HEK293 (cell line): ENCODE measurements around the gene AUP1.

Experiments used
- CTCF ChIA-PET: fragments of 350-600 bp; formaldehyde crosslinking; extraction: SDS; loops from one replicate; lab custom pipeline; 2021; ENCODE audit warnings: antibody characterized with exemption; lab: Yijun Ruan, JAX
- POLR2A ChIA-PET: fragments of 300-600 bp; formaldehyde crosslinking; extraction: SDS; loops from one replicate; lab custom pipeline; 2020; ENCODE audit warnings: antibody characterized with exemption, inconsistent platforms; lab: Yijun Ruan, JAX
- H3K27ac ChIP-seq: fragments of 200-500 bp; sonication (Bioruptor generic); 2 replicates; pipeline ENCODE4 v1.5.1; 2014; ENCODE audit warnings: low read depth, low read length, control low read depth, inconsistent platforms; ENCODE audit errors: extremely low read depth
- H3K36me3 ChIP-seq, 2 experiments: fragments of 200-500 bp in 1 of 2; sonication (Bioruptor generic) in 1 of 2; 1 replicate in 1 of 2; 2 replicates in 1 of 2; pipeline ENCODE4 v1.5.1; 2014 to 2017; ENCODE audit warnings: inconsistent platforms in 2 of 2, low read length in 2 of 2; ENCODE audit not compliant: control insufficient read depth in 2 of 2, insufficient read depth in 1 of 2
- H3K4me1 ChIP-seq: fragments of 200-500 bp; sonication (Bioruptor generic); 2 replicates; pipeline ENCODE4 v1.5.1; 2014; ENCODE audit warnings: mild to moderate bottlenecking, low read length, inconsistent platforms; ENCODE audit not compliant: control insufficient read depth, insufficient read depth
- H3K4me3 ChIP-seq: 2 replicates; pipeline ENCODE4 v1.5.1; 2011; ENCODE audit warnings: low read depth, mild to moderate bottlenecking, control low read depth, low read length, moderate library complexity
- H3K9me3 ChIP-seq: fragments of 200-500 bp; sonication (Bioruptor generic); 2 replicates; pipeline ENCODE4 v1.5.1; 2014; ENCODE audit warnings: low read depth, low read length, inconsistent platforms; ENCODE audit not compliant: control insufficient read depth, insufficient read depth
- RBAK ChIP-seq: fragments of 450-650 bp; formaldehyde crosslinking; IDR thresholded peaks from 2 replicates; pipeline ENCODE4 v1.5.1; 2016; ENCODE audit warnings: missing biosample characterization, missing genetic modification characterization
- SETDB1 ChIP-seq: IDR thresholded peaks from one replicate; pipeline ENCODE4 v1.6.1; 2017; ENCODE audit warnings: mild to moderate bottlenecking, low read length, moderate library complexity, mixed read lengths; ENCODE audit not compliant: insufficient read length
- ZBTB17 ChIP-seq: fragments of 450-650 bp; formaldehyde crosslinking; IDR thresholded peaks from 2 replicates; pipeline ENCODE4 v1.5.1; 2016; ENCODE audit warnings: missing biosample characterization, missing genetic modification characterization
- ZBTB20 ChIP-seq: fragments of 450-650 bp; formaldehyde crosslinking; IDR thresholded peaks from 2 replicates; pipeline ENCODE4 v1.5.1; 2016; ENCODE audit warnings: missing biosample characterization, missing genetic modification characterization
- ZBTB7A ChIP-seq: fragments of 450-650 bp; formaldehyde crosslinking; IDR thresholded peaks from 2 replicates; pipeline ENCODE4 v1.5.1; 2016; ENCODE audit warnings: low read depth, missing biosample characterization, missing genetic modification characterization
- ZBTB8A ChIP-seq: fragments of 450-650 bp; formaldehyde crosslinking; IDR thresholded peaks from 2 replicates; pipeline ENCODE4 v1.5.1; 2016; ENCODE audit warnings: missing biosample characterization, missing genetic modification characterization
- ZFP41 ChIP-seq: fragments of 450-650 bp; formaldehyde crosslinking; IDR thresholded peaks from 2 replicates; pipeline ENCODE4 v1.5.1; 2016; ENCODE audit warnings: missing biosample characterization, missing genetic modification characterization, borderline replicate concordance
- ZIC2 ChIP-seq: fragments of 450-650 bp; formaldehyde crosslinking; IDR thresholded peaks from 2 replicates; pipeline ENCODE4 v1.5.1; 2016; ENCODE audit warnings: missing biosample characterization, missing genetic modification characterization
- ZNF10 ChIP-seq: fragments of 450-650 bp; formaldehyde crosslinking; IDR thresholded peaks from 2 replicates; pipeline ENCODE4 v1.5.1; 2017; ENCODE audit warnings: missing biosample characterization, missing genetic modification characterization
- ZNF202 ChIP-seq: fragments of 450-650 bp; formaldehyde crosslinking; IDR thresholded peaks from 2 replicates; pipeline ENCODE4 v1.5.1; 2016; ENCODE audit warnings: missing biosample characterization, missing genetic modification characterization, borderline replicate concordance
- ZNF214 ChIP-seq: fragments of 450-650 bp; formaldehyde crosslinking; IDR thresholded peaks from 2 replicates; pipeline ENCODE4 v1.5.1; 2017; ENCODE audit warnings: missing biosample characterization, mild to moderate bottlenecking, missing genetic modification characterization, borderline replicate concordance
- ZNF391 ChIP-seq: fragments of 450-650 bp; formaldehyde crosslinking; IDR thresholded peaks from 2 replicates; pipeline ENCODE4 v1.5.1; 2016; ENCODE audit warnings: low read depth, missing biosample characterization, missing genetic modification characterization, borderline replicate concordance
- ZNF48 ChIP-seq: fragments of 450-650 bp; formaldehyde crosslinking; IDR thresholded peaks from 2 replicates; pipeline ENCODE4 v1.5.1; 2016; ENCODE audit warnings: missing biosample characterization, missing genetic modification characterization
- ZNF521 ChIP-seq: fragments of 450-650 bp; formaldehyde crosslinking; IDR thresholded peaks from 2 replicates; pipeline ENCODE4 v1.5.1; 2017; ENCODE audit warnings: missing biosample characterization, mild to moderate bottlenecking, missing genetic modification characterization
- ZNF529 ChIP-seq: fragments of 450-650 bp; formaldehyde crosslinking; IDR thresholded peaks from 2 replicates; pipeline ENCODE4 v1.5.1; 2017; ENCODE audit warnings: missing genetic modification characterization, missing biosample characterization; ENCODE audit not compliant: insufficient replicate concordance
- ZNF548 ChIP-seq: fragments of 450-650 bp; formaldehyde crosslinking; IDR thresholded peaks from 2 replicates; pipeline ENCODE4 v1.5.1; 2016; ENCODE audit warnings: missing biosample characterization, missing genetic modification characterization
- ZNF561 ChIP-seq: fragments of 450-650 bp; IDR thresholded peaks from 2 replicates; pipeline ENCODE4 v1.5.1; 2018; ENCODE audit warnings: missing biosample characterization, missing genetic modification characterization, borderline replicate concordance
- ZNF654 ChIP-seq: fragments of 450-650 bp; formaldehyde crosslinking; IDR thresholded peaks from 2 replicates; pipeline ENCODE4 v1.5.1; 2016; ENCODE audit warnings: low read depth, missing biosample characterization, missing genetic modification characterization
- ZNF747 ChIP-seq: fragments of 450-650 bp; formaldehyde crosslinking; IDR thresholded peaks from 2 replicates; pipeline ENCODE4 v1.5.1; 2016; ENCODE audit warnings: missing biosample characterization, missing genetic modification characterization
- TF ChIP-seq, protein P1 (sequence below): fragments of 450-650 bp; formaldehyde crosslinking; IDR thresholded peaks from 2 replicates; pipeline ENCODE4 v1.5.1; 2016; ENCODE audit warnings: missing biosample characterization, missing genetic modification characterization
- TF ChIP-seq, protein P2 (sequence below): fragments of 450-650 bp; formaldehyde crosslinking; IDR thresholded peaks from 2 replicates; pipeline ENCODE4 v1.5.1; 2016; ENCODE audit warnings: missing biosample characterization, missing genetic modification characterization
- TF ChIP-seq, protein P3 (sequence below): fragments of 450-650 bp; formaldehyde crosslinking; IDR thresholded peaks from 2 replicates; pipeline ENCODE4 v1.5.1; 2016; ENCODE audit warnings: missing biosample characterization, missing genetic modification characterization
- TF ChIP-seq, protein P4 (sequence below): fragments of 450-650 bp; IDR thresholded peaks from 2 replicates; pipeline ENCODE4 v1.5.1; 2018; ENCODE audit warnings: missing biosample characterization, mild to moderate bottlenecking, missing genetic modification characterization

AUP1 gene

DNA sequence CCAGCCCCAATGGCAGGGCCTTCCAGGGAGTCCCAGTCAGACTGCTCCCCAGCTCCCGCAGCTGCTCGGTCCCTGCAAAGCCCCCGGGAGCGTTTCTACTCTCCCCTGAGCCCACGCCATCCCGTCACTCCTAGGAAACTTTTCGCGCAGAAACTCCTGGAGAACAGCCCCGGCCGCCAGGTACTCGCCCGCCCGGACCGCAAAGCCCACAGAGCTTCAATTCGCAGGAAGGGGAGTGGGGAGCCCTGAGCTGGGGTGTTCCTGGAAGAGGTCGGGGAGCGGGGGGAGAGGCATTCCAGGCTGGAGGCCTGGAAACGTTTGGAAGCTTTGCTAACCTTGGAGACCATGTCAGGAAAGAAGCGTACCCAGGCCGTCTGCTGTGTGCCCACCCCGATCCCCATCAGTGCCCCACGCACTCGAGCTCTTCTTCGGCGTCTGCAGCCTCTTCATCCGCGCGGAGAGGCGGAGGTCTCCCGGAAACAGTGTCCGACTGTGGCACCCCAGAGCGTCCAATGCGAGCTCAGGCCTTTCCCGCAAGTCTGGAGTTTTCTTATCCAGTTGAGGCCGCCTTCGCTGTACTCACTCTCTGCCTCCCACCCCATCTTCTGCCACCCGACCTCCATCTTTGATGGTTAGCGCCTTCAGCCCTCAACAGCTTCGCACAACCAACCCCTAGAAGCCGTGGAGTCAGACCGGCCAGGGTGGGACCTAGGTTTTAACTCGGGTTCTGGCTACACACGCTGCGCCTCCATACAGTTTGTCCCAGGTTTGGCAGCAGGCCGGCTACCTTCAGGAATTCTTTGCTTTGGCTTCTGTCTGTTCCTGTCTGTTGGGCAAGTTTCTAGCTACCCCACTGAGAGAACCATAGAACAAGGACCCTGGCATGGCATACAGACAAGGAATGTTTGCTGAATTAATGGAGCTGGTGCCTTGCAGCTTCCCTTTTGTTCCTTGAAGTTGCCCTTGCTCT lies 25.7 kb downstream of the AUP1 start:
- TF ChIP-seq ZNF391 (tag by site-specific recombination) = no peak
- no peak for TF ChIP-seq ZNF214
- TF ChIP-seq ZNF48 (tag by site-specific recombination) = no peak
- TF ChIP-seq ZNF548 (tag by site-specific recombination) = no peak
- no peak for TF ChIP-seq ZNF747 (tag by site-specific recombination)
- no peak for TF ChIP-seq ZBTB20
- TF ChIP-seq ZNF10 (tag by site-specific recombination) = no peak
- TF ChIP-seq ZNF521 = no peak
- TF ChIP-seq ZNF202 (tag by site-specific recombination) = no peak
- TF ChIP-seq, protein P1, sequence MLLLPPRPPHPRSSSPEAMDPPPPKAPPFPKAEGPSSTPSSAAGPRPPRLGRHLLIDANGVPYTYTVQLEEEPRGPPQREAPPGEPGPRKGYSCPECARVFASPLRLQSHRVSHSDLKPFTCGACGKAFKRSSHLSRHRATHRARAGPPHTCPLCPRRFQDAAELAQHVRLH (tag by site-specific recombination) = no peak
- no peak for TF ChIP-seq SETDB1
- H3K27ac ChIP-seq = no peak overlapping the region; the same call in 1 of the 2 replicates
- POLR2A ChIA-PET = interaction anchor here (1.2 to 3.1 kb wide), 5 partner anchors 23 to 85 kb away, joined by 3 to 16 read pairs (median 6); partner anchors contain the start of genes AUP1, DQX1, HTRA2 and WBP1
- H3K9me3 ChIP-seq = no peaks in the 10 kb centered on the region
- peaks cover 4 to 20% of the 10 kb centered on the region in 2 experiments; a peak in 2 of 3 replicates for H3K36me3 ChIP-seq
- peak overlapping the region; percentile 36 for H3K4me3 ChIP-seq
- CTCF ChIA-PET = interaction anchor here (0.7 to 2.8 kb wide), 5 partner anchors 12 to 82 kb away, joined by 3 to 13 read pairs (median 3); partner anchors contain the start of genes CCDC142 and TTC31
- H3K4me1 ChIP-seq = peaks cover 4% of the 10 kb centered on the region; the same call in 1 of the 2 replicates

DNA sequence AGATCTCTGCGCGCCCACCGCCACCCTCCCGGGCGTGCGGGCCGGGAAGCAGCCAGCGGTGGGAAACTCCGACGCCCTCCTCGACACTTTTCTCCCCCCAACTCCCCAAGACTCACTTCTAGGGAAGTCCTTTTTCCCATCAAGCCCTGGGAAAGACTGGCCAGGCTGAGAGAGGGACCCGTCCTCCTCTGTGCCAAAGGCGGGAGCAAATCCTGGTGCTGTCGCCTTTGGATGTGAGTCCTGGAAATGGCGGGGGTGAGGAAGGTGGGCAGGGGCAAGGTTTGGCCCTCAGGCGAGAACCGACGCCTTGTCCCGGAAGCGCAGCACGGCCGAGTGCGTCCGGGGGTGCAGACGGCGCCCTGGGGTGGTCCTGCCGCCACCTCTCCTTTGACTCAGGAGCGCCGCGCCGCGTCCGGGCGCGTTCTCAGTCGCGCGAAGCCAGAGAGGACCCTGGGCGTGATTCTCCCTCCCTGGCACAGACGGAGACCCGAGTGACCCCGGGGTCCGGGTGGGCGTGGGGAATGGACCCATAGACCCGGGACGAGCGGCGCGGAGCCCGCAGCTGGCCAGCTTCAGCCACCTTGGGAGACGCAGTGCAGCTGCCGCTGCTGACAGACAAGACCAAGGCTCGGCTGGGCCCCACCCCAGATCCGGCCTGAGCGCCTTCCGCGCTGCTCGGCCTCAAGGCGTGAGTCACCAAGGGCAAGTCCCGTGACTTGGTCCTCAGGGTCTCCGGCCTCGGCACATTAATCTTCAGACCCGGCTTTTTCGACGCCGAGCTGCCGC lies 26.6 kb downstream of the AUP1 start:
- CTCF ChIA-PET = interaction anchor here (1.2 to 2.8 kb wide), 4 partner anchors 10 to 83 kb away, joined by 3 to 13 read pairs (median 4); partner anchors contain the start of genes CCDC142 and TTC31
- Histone ChIP-seq H3K27ac (no peak overlapping the region; the same call in 1 of the 2 replicates), H3K4me1 (no peaks in the 10 kb centered on the region)
- TF ChIP-seq ZBTB7A (tag by site-specific recombination) = 0 out of 2 replicates have a peak, but pooled peaks have one; percentile 18
- TF ChIP-seq, protein P2, sequence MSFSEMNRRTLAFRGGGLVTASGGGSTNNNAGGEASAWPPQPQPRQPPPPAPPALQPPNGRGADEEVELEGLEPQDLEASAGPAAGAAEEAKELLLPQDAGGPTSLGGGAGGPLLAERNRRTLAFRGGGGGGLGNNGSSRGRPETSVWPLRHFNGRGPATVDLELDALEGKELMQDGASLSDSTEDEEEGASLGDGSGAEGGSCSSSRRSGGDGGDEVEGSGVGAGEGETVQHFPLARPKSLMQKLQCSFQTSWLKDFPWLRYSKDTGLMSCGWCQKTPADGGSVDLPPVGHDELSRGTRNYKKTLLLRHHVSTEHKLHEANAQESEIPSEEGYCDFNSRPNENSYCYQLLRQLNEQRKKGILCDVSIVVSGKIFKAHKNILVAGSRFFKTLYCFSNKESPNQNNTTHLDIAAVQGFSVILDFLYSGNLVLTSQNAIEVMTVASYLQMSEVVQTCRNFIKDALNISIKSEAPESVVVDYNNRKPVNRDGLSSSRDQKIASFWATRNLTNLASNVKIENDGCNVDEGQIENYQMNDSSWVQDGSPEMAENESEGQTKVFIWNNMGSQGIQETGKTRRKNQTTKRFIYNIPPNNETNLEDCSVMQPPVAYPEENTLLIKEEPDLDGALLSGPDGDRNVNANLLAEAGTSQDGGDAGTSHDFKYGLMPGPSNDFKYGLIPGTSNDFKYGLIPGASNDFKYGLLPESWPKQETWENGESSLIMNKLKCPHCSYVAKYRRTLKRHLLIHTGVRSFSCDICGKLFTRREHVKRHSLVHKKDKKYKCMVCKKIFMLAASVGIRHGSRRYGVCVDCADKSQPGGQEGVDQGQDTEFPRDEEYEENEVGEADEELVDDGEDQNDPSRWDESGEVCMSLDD (tag by site-specific recombination) = 0 out of 2 replicates have a peak, but pooled peaks have one; percentile 20
- no peak for TF ChIP-seq ZFP41 (tag by site-specific recombination)
- no peak for TF ChIP-seq RBAK (tag by site-specific recombination)
- TF ChIP-seq, protein P3, sequence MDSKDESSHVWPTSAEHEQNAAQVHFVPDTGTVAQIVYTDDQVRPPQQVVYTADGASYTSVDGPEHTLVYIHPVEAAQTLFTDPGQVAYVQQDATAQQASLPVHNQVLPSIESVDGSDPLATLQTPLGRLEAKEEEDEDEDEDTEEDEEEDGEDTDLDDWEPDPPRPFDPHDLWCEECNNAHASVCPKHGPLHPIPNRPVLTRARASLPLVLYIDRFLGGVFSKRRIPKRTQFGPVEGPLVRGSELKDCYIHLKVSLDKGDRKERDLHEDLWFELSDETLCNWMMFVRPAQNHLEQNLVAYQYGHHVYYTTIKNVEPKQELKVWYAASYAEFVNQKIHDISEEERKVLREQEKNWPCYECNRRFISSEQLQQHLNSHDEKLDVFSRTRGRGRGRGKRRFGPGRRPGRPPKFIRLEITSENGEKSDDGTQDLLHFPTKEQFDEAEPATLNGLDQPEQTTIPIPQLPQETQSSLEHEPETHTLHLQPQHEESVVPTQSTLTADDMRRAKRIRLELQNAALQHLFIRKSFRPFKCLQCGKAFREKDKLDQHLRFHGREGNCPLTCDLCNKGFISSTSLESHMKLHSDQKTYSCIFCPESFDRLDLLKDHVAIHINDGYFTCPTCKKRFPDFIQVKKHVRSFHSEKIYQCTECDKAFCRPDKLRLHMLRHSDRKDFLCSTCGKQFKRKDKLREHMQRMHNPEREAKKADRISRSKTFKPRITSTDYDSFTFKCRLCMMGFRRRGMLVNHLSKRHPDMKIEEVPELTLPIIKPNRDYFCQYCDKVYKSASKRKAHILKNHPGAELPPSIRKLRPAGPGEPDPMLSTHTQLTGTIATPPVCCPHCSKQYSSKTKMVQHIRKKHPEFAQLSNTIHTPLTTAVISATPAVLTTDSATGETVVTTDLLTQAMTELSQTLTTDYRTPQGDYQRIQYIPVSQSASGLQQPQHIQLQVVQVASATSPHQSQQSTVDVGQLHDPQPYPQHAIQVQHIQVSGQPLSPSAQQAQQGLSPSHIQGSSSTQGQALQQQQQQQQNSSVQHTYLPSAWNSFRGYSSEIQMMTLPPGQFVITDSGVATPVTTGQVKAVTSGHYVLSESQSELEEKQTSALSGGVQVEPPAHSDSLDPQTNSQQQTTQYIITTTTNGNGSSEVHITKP = 0 out of 2 replicates have a peak, but pooled peaks have one; percentile 10
- TF ChIP-seq, protein P4, sequence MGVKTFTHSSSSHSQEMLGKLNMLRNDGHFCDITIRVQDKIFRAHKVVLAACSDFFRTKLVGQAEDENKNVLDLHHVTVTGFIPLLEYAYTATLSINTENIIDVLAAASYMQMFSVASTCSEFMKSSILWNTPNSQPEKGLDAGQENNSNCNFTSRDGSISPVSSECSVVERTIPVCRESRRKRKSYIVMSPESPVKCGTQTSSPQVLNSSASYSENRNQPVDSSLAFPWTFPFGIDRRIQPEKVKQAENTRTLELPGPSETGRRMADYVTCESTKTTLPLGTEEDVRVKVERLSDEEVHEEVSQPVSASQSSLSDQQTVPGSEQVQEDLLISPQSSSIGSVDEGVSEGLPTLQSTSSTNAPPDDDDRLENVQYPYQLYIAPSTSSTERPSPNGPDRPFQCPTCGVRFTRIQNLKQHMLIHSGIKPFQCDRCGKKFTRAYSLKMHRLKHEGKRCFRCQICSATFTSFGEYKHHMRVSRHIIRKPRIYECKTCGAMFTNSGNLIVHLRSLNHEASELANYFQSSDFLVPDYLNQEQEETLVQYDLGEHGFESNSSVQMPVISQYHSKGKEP (tag by site-specific recombination) = no peak
- TF ChIP-seq SETDB1 = no peak
- TF ChIP-seq ZBTB8A = peak; percentile 33; the same call in 1 of the 2 replicates
- TF ChIP-seq ZBTB17 (tag by site-specific recombination) = peak; percentile 78
- no peak for TF ChIP-seq ZNF529 (tag by site-specific recombination)
- peak; percentile 38; the same call in 1 of the 2 replicates for TF ChIP-seq ZIC2 (tag by site-specific recombination)
- no peak for TF ChIP-seq ZNF48 (tag by site-specific recombination)
- no peak for TF ChIP-seq ZNF561 (tag by site-specific recombination)
- TF ChIP-seq ZNF654 (tag by site-specific recombination) = no peak

More for the DNA sequence above, 26.6 kb downstream of the AUP1 start:
- Histone ChIP-seq H3K36me3 (peaks cover 4 to 20% of the 10 kb centered on the region in 2 experiments; a peak in 2 of 3 replicates), H3K4me3 (peak overlapping the region; percentile 36), H3K9me3 (no peaks in the 10 kb centered on the region)
- POLR2A ChIA-PET = interaction anchor here (1.2 to 3.1 kb wide), 5 partner anchors 24 to 85 kb away, joined by 3 to 16 read pairs (median 6); partner anchors contain the start of genes AUP1, DQX1, HTRA2 and WBP1
